Liver (tissue), 9 donors: ENCODE results near the gene MAP2K6. TPM values are rescaled to one million over a fixed set of nuclear protein-coding genes. Genes with fewer than 3 reads are reported as not detected.

ENCODE experiments used
- DNase-seq: peaks from one replicate; pipeline ENCODE4 v3.0.0-alpha.2; 2017; ENCODE audit warnings: low spot score
- H3K27ac ChIP-seq, 2 donors: one replicate each; pipeline ENCODE4 v1.7.0; 2013; ENCODE audit warnings: inconsistent platforms in 2 of 2, low read length in 2 of 2, control low read depth in 1 of 2, low read depth in 1 of 2, mild to moderate bottlenecking in 1 of 2
- H3K27me3 ChIP-seq, 4 donors: one replicate each; pipeline versions ENCODE4 v1.6.1 to v1.7.0; 2013; ENCODE audit warnings: low read length in 3 of 4, inconsistent platforms in 1 of 4, mild to moderate bottlenecking in 1 of 4, moderate library complexity in 1 of 4; ENCODE audit not compliant: control insufficient read depth in 4 of 4, insufficient read depth in 4 of 4
- H3K36me3 ChIP-seq, 4 donors: one replicate each; pipeline versions ENCODE4 v1.6.1 to v1.7.0; 2013; ENCODE audit warnings: low read length in 3 of 4, mild to moderate bottlenecking in 3 of 4, low read depth in 1 of 4, moderate library complexity in 1 of 4; ENCODE audit not compliant: control insufficient read depth in 4 of 4, insufficient read depth in 3 of 4
- H3K4me1 ChIP-seq, 4 donors: one replicate each; pipeline versions ENCODE4 v1.6.1 to v1.7.0; 2013; ENCODE audit warnings: low read length in 3 of 4, mild to moderate bottlenecking in 3 of 4, moderate library complexity in 1 of 4; ENCODE audit not compliant: control insufficient read depth in 4 of 4, insufficient read depth in 4 of 4
- H3K4me3 ChIP-seq, 3 donors: one replicate each; pipeline versions ENCODE4 v1.6.1 to v1.7.0; 2013; ENCODE audit warnings: low read length in 3 of 3, control low read depth in 1 of 3, low read depth in 1 of 3, mild to moderate bottlenecking in 1 of 3
- H3K9ac ChIP-seq, 2 donors: one replicate each; pipeline ENCODE4 v1.7.0; 2013; ENCODE audit warnings: low read length in 2 of 2, mild to moderate bottlenecking in 2 of 2, moderate library complexity in 2 of 2, control low read depth in 1 of 2, low read depth in 1 of 2
- H3K9me3 ChIP-seq, 4 donors: one replicate each; pipeline versions ENCODE4 v1.6.1 to v1.7.0; 2013; ENCODE audit warnings: low read length in 3 of 4; ENCODE audit not compliant: control insufficient read depth in 4 of 4
- EGR1 ChIP-seq, 2 donors: IDR thresholded peaks; 2 replicates each; pipeline ENCODE4 v1.6.1; 2016 to 2018; ENCODE audit warnings: antibody characterized with exemption in 2 of 2, low read depth in 2 of 2
- FOXA1 ChIP-seq: IDR thresholded peaks from 2 replicates; pipeline ENCODE4 v1.6.1; 2016; ENCODE audit warnings: antibody characterized with exemption
- FOXA2 ChIP-seq: IDR thresholded peaks from 2 replicates; pipeline ENCODE4 v1.6.1; 2016; ENCODE audit warnings: antibody characterized with exemption
- GABPA ChIP-seq, 2 donors: IDR thresholded peaks in 1 of 2; conservative IDR thresholded peaks in 1 of 2; 2 replicates each; pipeline ENCODE4 v1.6.1; 2016; ENCODE audit warnings: antibody characterized with exemption in 2 of 2, mild to moderate bottlenecking in 1 of 2, moderate library complexity in 1 of 2
- HNF4A ChIP-seq, 2 donors: conservative IDR thresholded peaks; 2 replicates each; pipeline ENCODE4 v1.6.1; 2016; ENCODE audit warnings: antibody characterized with exemption in 2 of 2, mild to moderate bottlenecking in 2 of 2
- HNF4G ChIP-seq: IDR thresholded peaks from 2 replicates; pipeline ENCODE4 v1.6.1; 2016; ENCODE audit warnings: antibody characterized with exemption
- JUND ChIP-seq, 2 donors: IDR thresholded peaks; 2 replicates each; pipeline ENCODE4 v1.6.1; 2016; ENCODE audit warnings: antibody characterized with exemption in 2 of 2
- NR2F2 ChIP-seq: IDR thresholded peaks from 2 replicates; pipeline ENCODE4 v1.6.1; 2016; ENCODE audit warnings: antibody characterized with exemption
- RAD21 ChIP-seq, 2 donors: IDR thresholded peaks; 2 replicates each; pipeline ENCODE4 v1.6.1; 2016; ENCODE audit warnings: antibody characterized with exemption in 2 of 2, mild to moderate bottlenecking in 2 of 2
- RXRA ChIP-seq, 2 donors: IDR thresholded peaks; 2 replicates each; pipeline ENCODE4 v1.6.1; 2017 to 2018; ENCODE audit warnings: antibody characterized with exemption in 2 of 2, mild to moderate bottlenecking in 1 of 2
- SP1 ChIP-seq: IDR thresholded peaks from 2 replicates; pipeline ENCODE4 v1.6.1; 2018; ENCODE audit warnings: antibody characterized with exemption, mild to moderate bottlenecking
- TAF1 ChIP-seq: conservative IDR thresholded peaks from 2 replicates; pipeline ENCODE4 v1.6.1; 2016; ENCODE audit warnings: antibody characterized with exemption, mild to moderate bottlenecking
- YY1 ChIP-seq: IDR thresholded peaks from 2 replicates; pipeline ENCODE4 v1.6.1; 2016; ENCODE audit warnings: antibody characterized with exemption, mild to moderate bottlenecking
- WGBS: extraction: QIAGEN DNeasy Blood & Tissue Kit; methylation state at CpG from one replicate; pipeline ENCODE4 v1.1.7; 2013; 5-methylcytosine and 5-hydroxymethylcytosine counted together
- polyA plus RNA-seq, 2 donors: library from polyadenylated mRNA; stranded (reverse) in 1 of 2; unstranded in 1 of 2; fragments of 200-250 nt in 1 of 2; fragments of >200 nt in 1 of 2; fragmentation: Nextera tagmentation in 1 of 2; extraction: Ambion mirVana in 1 of 2; gene quantifications; one replicate each; pipeline versions ENCODE4 v1.2.1 to v1.2.3, GENCODE V29; 2013 to 2015
- total RNA-seq, 2 donors: library from RNA; depleted of rRNA; stranded (reverse); fragments of >200 nt; gene quantifications; one replicate each; pipeline ENCODE4 v1.2.3, GENCODE V29; 2014
- TF ChIP-seq, protein P1 (sequence below): IDR thresholded peaks from 2 replicates; pipeline ENCODE4 v1.6.1; 2016; ENCODE audit warnings: antibody characterized with exemption, mild to moderate bottlenecking
- TF ChIP-seq, protein P2 (sequence below): fragments of 150-350 bp; IDR thresholded peaks from 2 replicates; pipeline ENCODE4 v1.5.1; 2017; ENCODE audit warnings: improper control_type of control experiment, low read depth, low read length; ENCODE audit not compliant: missing input control
- TF ChIP-seq, protein P3 (sequence below): IDR thresholded peaks from 2 replicates; pipeline ENCODE4 v1.6.1; 2016; ENCODE audit warnings: antibody characterized with exemption
- TF ChIP-seq, protein P4 (sequence below): IDR thresholded peaks from 2 replicates; pipeline ENCODE4 v1.6.1; 2016; ENCODE audit warnings: antibody characterized with exemption
- TF ChIP-seq, protein P5 (sequence below): IDR thresholded peaks from 2 replicates; pipeline ENCODE4 v1.6.1; 2016; ENCODE audit warnings: antibody characterized with exemption
- donor health status: healthy.
- donor health status: healthy.
- donor health status: healthy.
- donor health status: healthy.
- donor health status: healthy.

The MAP2K6 gene
- total and polyA plus RNA-seq, 4 donors = 0.31 to 5.4 (median 2.6) TPM

DNA sequence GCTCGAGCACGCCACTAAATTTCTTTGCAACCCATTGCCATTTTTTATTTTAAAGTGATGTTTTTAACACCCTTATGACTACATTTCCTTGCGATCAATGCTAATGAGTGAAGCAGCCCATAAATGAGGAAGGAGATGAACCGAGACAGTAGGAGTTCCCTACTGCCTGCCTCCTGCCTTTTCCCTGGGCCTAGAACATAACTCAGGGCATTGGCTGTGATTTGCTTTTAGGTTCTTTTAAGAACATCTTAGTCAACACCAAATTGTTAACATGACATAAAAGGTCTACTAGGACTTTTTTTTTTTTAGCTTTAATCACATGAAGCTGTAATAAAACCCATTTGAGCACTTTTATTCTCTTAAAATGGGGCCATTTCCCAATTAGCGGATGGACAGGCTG lies 81.3 kb downstream of the MAP2K6 start:
- no peak for DNase-seq
- WGBS = 92% methylated on average over 5 of the region's 5 CpGs
- H3K9ac ChIP-seq = no peak overlapping the region

DNA sequence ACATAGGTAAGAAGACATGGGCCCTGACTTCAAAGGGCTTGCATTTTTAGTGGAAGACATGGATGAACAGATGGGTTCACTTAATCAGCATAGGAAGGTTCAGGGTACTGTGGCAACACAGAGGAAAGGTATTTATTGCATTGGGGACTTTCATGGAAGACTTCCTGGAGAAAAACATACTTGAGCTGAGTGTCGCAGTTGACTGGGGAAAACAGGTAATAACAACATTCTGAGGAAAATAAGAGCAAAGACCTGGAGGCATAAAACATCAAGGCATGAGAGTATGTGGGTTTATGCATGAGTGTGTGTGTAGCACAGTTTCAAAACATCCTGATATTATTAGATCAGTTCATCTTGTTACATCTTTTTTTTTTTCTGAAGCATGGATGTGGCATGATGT lies 82.7 kb downstream of the MAP2K6 start:
- Histone ChIP-seq H3K9ac (no peak overlapping the region), H3K9me3 (no peaks in the 10 kb centered on the region), H3K27ac (no peak overlapping the region), H3K4me3 (no peak overlapping the region), H3K4me1 (peaks cover 1 to 17% (median 15%) of the 10 kb centered on the region in 4 donors), H3K36me3 (no peaks in the 10 kb centered on the region), H3K27me3 (no peaks in the 10 kb centered on the region)
- 91% methylated on average over 1 of the region's 1 CpG for WGBS
- no peak for DNase-seq
- TF ChIP-seq, protein P1, sequence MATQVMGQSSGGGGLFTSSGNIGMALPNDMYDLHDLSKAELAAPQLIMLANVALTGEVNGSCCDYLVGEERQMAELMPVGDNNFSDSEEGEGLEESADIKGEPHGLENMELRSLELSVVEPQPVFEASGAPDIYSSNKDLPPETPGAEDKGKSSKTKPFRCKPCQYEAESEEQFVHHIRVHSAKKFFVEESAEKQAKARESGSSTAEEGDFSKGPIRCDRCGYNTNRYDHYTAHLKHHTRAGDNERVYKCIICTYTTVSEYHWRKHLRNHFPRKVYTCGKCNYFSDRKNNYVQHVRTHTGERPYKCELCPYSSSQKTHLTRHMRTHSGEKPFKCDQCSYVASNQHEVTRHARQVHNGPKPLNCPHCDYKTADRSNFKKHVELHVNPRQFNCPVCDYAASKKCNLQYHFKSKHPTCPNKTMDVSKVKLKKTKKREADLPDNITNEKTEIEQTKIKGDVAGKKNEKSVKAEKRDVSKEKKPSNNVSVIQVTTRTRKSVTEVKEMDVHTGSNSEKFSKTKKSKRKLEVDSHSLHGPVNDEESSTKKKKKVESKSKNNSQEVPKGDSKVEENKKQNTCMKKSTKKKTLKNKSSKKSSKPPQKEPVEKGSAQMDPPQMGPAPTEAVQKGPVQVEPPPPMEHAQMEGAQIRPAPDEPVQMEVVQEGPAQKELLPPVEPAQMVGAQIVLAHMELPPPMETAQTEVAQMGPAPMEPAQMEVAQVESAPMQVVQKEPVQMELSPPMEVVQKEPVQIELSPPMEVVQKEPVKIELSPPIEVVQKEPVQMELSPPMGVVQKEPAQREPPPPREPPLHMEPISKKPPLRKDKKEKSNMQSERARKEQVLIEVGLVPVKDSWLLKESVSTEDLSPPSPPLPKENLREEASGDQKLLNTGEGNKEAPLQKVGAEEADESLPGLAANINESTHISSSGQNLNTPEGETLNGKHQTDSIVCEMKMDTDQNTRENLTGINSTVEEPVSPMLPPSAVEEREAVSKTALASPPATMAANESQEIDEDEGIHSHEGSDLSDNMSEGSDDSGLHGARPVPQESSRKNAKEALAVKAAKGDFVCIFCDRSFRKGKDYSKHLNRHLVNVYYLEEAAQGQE = no peak
- TF ChIP-seq HNF4A (conservative IDR thresholded peaks at IDR 0.05) (no peak), FOXA1 (no peak), NR2F2 (no peak), YY1 (no peak), JUND (IDR thresholded peaks at IDR 0.05) (no peak), RAD21 (IDR thresholded peaks at IDR 0.05) (no peak), RXRA (IDR thresholded peaks at IDR 0.05) (no peak), EGR1 (IDR thresholded peaks at IDR 0.05; ENCODE audit: low read depth in 2 of 2) (no peak), HNF4G (no peak), SP1 (no peak), FOXA2 (no peak), GABPA (IDR thresholded peaks at IDR 0.05 in 1 of 2, conservative IDR thresholded peaks at IDR 0.05 in 1 of 2) (no peak), TAF1 (no peak)
- TF ChIP-seq, protein P2, sequence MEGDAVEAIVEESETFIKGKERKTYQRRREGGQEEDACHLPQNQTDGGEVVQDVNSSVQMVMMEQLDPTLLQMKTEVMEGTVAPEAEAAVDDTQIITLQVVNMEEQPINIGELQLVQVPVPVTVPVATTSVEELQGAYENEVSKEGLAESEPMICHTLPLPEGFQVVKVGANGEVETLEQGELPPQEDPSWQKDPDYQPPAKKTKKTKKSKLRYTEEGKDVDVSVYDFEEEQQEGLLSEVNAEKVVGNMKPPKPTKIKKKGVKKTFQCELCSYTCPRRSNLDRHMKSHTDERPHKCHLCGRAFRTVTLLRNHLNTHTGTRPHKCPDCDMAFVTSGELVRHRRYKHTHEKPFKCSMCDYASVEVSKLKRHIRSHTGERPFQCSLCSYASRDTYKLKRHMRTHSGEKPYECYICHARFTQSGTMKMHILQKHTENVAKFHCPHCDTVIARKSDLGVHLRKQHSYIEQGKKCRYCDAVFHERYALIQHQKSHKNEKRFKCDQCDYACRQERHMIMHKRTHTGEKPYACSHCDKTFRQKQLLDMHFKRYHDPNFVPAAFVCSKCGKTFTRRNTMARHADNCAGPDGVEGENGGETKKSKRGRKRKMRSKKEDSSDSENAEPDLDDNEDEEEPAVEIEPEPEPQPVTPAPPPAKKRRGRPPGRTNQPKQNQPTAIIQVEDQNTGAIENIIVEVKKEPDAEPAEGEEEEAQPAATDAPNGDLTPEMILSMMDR = no peak
- TF ChIP-seq, protein P3, sequence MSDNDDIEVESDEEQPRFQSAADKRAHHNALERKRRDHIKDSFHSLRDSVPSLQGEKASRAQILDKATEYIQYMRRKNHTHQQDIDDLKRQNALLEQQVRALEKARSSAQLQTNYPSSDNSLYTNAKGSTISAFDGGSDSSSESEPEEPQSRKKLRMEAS = no peak
- TF ChIP-seq, protein P4, sequence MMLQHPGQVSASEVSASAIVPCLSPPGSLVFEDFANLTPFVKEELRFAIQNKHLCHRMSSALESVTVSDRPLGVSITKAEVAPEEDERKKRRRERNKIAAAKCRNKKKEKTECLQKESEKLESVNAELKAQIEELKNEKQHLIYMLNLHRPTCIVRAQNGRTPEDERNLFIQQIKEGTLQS = no peak
- TF ChIP-seq, protein P5, sequence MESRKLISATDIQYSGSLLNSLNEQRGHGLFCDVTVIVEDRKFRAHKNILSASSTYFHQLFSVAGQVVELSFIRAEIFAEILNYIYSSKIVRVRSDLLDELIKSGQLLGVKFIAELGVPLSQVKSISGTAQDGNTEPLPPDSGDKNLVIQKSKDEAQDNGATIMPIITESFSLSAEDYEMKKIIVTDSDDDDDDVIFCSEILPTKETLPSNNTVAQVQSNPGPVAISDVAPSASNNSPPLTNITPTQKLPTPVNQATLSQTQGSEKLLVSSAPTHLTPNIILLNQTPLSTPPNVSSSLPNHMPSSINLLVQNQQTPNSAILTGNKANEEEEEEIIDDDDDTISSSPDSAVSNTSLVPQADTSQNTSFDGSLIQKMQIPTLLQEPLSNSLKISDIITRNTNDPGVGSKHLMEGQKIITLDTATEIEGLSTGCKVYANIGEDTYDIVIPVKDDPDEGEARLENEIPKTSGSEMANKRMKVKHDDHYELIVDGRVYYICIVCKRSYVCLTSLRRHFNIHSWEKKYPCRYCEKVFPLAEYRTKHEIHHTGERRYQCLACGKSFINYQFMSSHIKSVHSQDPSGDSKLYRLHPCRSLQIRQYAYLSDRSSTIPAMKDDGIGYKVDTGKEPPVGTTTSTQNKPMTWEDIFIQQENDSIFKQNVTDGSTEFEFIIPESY = no peak

More for the DNA sequence above, 81.3 kb downstream of the MAP2K6 start:
- no peak overlapping the region for H3K4me3 ChIP-seq
- H3K36me3 ChIP-seq = no peaks in the 10 kb centered on the region
- H3K9me3 ChIP-seq = no peaks in the 10 kb centered on the region
- H3K4me1 ChIP-seq = peaks cover 0 to 4% (median 2%) of the 10 kb centered on the region in 4 donors
- H3K27me3 ChIP-seq = no peaks in the 10 kb centered on the region
- TF ChIP-seq TAF1 (no peak), FOXA2 (no peak), SP1 (no peak), YY1 (no peak), GABPA (IDR thresholded peaks at IDR 0.05 in 1 of 2, conservative IDR thresholded peaks at IDR 0.05 in 1 of 2) (no peak), RAD21 (IDR thresholded peaks at IDR 0.05) (no peak), NR2F2 (no peak), JUND (IDR thresholded peaks at IDR 0.05) (no peak), FOXA1 (no peak)
- TF ChIP-seq, protein P3 = no peak
- TF ChIP-seq, protein P4 = no peak
- TF ChIP-seq, protein P2 = no peak
- H3K27ac ChIP-seq = no peak overlapping the region
